ENCODE results near the gene JADE3.

Gene JADE3

DNA sequence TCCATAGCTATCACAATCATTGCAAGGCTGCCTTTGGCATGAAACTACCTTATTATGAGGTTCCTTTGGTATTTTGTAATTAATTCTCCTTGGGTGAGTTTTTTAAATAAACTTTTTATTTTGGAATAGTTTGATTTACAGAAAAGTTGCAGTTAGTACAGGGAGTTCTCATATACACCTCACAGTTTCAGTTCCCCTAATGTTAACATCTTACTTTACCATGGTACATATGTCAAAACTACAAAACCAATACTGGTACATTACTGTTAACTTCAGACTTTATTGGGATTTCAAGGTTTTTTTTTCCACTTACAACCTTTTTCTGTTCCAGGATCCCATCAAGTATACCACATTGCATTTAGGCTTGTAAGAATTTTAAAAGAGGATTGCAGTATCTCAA is 114.0 kb downstream of the JADE3 start:
- DNase-seq (ENCODE audit: low read depth) = no peak

GRCh38 chrX:47030339-47030738 is 118.1 kb downstream of the JADE3 start:
- peak; percentile 60 for DNase-seq (ENCODE audit: low read depth)

GRCh38 chrX:47047989-47048388 is 135.8 kb downstream of the JADE3 start:
- peak; percentile 5 for DNase-seq (ENCODE audit: low read depth)

GRCh38 chrX:47059142-47059874 is 147.1 kb downstream of the JADE3 start:
- no peak for DNase-seq (ENCODE audit: low read depth)

GRCh38 chrX:47060708-47061107 is 148.5 kb downstream of the JADE3 start:
- no peak for DNase-seq (ENCODE audit: low read depth)

DNA sequence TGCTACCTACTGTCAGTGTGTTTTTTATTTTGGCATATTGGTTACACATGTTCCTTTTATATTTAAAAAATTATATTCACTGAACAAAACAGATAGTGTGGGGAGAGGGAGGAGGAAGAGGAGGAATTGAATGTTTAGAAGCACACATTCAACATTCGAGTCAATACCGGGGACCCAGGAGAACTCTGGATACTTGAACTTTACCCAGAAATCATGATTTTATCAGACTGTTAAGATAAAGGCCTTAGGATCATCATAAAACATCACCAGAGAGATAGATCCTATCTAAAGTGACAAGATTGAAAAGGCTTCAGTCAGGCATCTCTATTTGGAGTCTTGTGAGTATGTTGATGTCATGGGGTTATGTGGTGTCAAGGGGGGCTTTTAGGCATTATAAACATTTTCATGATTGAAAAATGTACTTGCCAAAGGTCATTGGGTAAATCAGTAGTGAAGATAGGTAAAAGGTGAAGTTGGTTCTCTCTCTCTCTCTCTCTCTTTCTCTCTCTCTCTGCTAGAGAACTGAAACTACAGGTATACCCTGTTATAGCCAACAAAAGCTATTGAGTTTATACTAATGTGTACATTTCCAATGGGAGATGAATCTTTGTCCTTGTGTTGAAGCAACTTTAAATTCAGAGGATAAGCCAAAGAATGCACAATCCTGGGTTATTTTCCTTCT is 149.2 kb downstream of the JADE3 start:
- DNase-seq (ENCODE audit: low read depth) = no peak

- no peak for DNase-seq (ENCODE audit: low read depth)
Measured at GRCh38 chrX:47063179-47063578, 151.0 kb downstream of the JADE3 start.

GRCh38 chrX:47068214-47068613 is 156.0 kb downstream of the JADE3 start:
- DNase-seq (ENCODE audit: low read depth) = no peak

DNA sequence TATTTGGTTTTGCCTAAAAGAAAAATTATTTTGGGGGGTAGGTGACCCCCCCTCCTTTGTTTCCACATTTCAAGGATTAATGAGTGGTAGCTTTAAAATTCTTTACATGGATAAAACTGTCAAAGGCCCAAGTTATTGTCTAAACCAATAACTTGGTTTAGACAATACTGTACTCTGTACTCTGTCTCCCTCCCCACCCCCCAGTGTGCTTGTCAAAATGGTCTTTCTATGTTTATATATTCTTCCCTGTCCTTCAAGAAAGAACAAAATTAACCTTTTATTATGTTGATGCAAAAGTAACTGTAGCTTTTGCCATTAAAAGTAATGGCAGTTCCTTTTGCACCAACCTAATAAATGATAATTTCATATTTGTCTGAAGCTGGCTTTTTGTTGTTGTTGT is 156.5 kb downstream of the JADE3 start:
- DNase-seq (ENCODE audit: low read depth) = no peak

- DNase-seq (ENCODE audit: low read depth) = no peak
Measured at GRCh38 chrX:47078129-47079043, 166.2 kb downstream of the JADE3 start, which contains the start of gene RGN. RGN (plus strand) TSS chrX:47078443; CDS start chrX:47081145, 2,702 bp downstream.

- no peak for DNase-seq (ENCODE audit: low read depth)
Measured at GRCh38 chrX:47080215-47080914, 168.1 kb downstream of the JADE3 start.

DNA sequence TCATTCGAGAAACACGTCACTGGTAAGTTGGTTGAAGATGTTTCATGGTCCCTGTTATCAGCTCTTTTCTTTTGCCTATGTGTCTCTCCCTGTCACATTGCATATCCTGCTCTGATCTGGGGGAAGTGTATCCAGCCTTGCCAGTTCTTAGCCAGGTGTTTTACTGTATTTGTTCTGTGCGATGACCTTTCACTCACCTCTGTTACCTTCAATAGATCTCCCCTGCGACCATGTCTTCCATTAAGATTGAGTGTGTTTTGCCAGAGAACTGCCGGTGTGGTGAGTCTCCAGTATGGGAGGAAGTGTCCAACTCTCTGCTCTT is 168.7 kb downstream of the JADE3 start:
- DNase-seq (ENCODE audit: low read depth) = no peak

DNA sequence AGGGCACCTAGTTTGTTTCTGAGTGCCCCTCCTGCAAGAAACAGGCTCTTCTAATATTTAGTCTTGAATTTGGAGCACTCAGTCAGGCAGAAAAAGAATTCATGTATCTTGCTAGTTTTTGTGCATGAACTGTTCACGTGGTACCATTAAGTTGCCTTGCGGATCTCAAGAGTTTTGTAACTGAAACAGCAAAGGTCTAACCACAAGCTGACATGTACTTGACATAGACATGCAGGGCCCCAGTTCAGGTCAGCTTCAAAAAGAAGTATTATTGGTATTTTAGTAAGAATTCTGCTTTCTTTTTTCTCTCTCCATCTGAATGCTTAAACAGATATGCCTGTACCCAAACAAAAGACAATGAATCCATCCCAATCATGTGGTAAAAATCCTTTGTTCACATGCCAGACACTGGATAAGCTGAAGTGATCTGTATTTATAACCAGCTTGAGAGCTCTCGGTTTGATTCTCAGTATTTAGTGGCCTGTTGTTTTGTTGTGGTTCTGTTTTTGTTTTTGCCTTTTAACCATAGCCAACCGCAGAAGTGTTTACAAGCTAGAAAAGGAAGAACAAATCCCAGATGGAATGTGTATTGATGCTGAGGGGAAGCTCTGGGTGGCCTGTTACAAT is 179.0 kb downstream of the JADE3 start:
- peak; percentile 36 for DNase-seq (ENCODE audit: low read depth)

DNA sequence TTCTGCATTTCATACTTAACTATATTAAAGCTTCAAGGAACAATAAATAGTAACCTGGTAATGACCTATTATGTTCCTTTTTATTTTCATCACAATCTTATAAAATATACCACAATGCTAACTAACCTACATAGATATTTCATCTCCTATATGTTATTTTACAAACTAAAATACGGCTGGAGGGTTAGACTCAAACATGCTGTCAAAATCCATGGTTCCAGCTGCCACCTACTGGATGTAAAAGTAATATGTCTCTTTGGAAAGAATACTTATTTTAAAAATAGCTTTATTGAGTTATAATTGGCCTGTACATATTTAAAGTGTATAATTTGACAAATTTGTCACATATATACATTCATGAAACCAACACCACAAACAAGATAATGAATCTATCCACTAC is 181.0 kb downstream of the JADE3 start:
- DNase-seq (ENCODE audit: low read depth) = peak; percentile 53

DNA sequence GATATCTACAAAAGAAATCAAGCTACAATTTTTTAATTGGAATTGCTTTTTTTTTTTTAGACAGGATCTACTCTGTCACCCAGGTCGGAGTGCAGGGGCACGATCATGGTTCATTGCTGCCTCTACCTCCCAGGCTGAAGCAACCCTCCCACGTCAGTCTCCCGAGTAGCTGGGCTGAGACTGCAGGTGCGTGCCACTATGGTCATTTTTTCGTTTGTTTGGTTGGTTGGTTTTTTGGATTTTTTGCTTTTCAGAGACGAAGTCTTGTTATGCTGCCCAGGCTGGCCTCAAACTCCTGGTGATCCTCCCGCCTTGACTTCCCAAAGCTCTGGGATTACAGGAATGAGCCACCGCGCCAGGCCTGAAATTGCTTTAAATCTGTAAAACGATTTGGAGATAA is 181.6 kb downstream of the JADE3 start:
- DNase-seq (ENCODE audit: low read depth) = no peak

- no peak for DNase-seq (ENCODE audit: low read depth)
Measured at GRCh38 chrX:47097018-47097417, 184.8 kb downstream of the JADE3 start.

- DNase-seq (ENCODE audit: low read depth) = no peak
Measured at GRCh38 chrX:47098338-47099094, 186.3 kb downstream of the JADE3 start.

- DNase-seq (ENCODE audit: low read depth) = no peak
Measured at GRCh38 chrX:47101206-47101605, 189.0 kb downstream of the JADE3 start.
